HepG2 (cell line): ENCODE measurements around the gene PFDN1. TPM values are rescaled to one million over a fixed set of nuclear protein-coding genes. Genes with fewer than 3 reads are reported as not detected.

ENCODE experiments used
- GATAD1 ChIP-seq: IDR thresholded peaks from 2 replicates; pipeline ENCODE4 v1.6.1; 2016; ENCODE audit warnings: missing genetic modification reagents, missing compliant biosample characterization
- HNRNPK ChIP-seq: fragments of 200-400 bp; formaldehyde crosslinking; IDR thresholded peaks from 2 replicates; pipeline ENCODE4 v1.6.1; 2018; ENCODE audit warnings: low read length, low read depth, moderate library complexity, mild to moderate bottlenecking; ENCODE audit not compliant: poor library complexity, severe bottlenecking
- HOXA9 ChIP-seq: sonication (generic); formaldehyde crosslinking; IDR thresholded peaks from 2 replicates; pipeline ENCODE4 v1.8.1; 2022; ENCODE audit warnings: missing genetic modification reagents, mild to moderate bottlenecking, moderate library complexity, borderline replicate concordance
- JARID2 ChIP-seq: sonication (generic); formaldehyde crosslinking; IDR thresholded peaks from 2 replicates; pipeline ENCODE4 v1.8.1; 2023; ENCODE audit warnings: missing genetic modification reagents, inconsistent platforms; ENCODE audit not compliant: insufficient replicate concordance
- MTA1 ChIP-seq: sonication (generic); formaldehyde crosslinking; IDR thresholded peaks from 2 replicates; pipeline ENCODE4 v1.4.0; 2020; ENCODE audit warnings: missing genetic modification reagents, mild to moderate bottlenecking, borderline replicate concordance
- PAWR ChIP-seq: sonication (generic); formaldehyde crosslinking; IDR thresholded peaks from 2 replicates; pipeline ENCODE4 v1.4.0; 2020; ENCODE audit warnings: missing genetic modification reagents, mild to moderate bottlenecking, borderline replicate concordance
- PHF5A ChIP-seq: IDR thresholded peaks from one replicate; pipeline ENCODE4 v1.6.1; 2018; ENCODE audit warnings: low read depth, missing genetic modification reagents; ENCODE audit not compliant: unreplicated experiment
- POLR2G ChIP-seq: fragments of 200-400 bp; formaldehyde crosslinking; IDR thresholded peaks from 2 replicates; pipeline ENCODE4 v1.6.1; 2018; ENCODE audit warnings: mild to moderate bottlenecking, low read depth, low read length, moderate library complexity
- RAD21 ChIP-seq: fragments of 450-650 bp; formaldehyde crosslinking; IDR thresholded peaks from 2 replicates; pipeline ENCODE4 v1.5.0; 2020; ENCODE audit warnings: mild to moderate bottlenecking
- RARA ChIP-seq: IDR thresholded peaks from 2 replicates; pipeline ENCODE4 v1.6.1; 2016; ENCODE audit warnings: missing genetic modification reagents, missing compliant biosample characterization
- RCOR2 ChIP-seq: IDR thresholded peaks from 2 replicates; pipeline ENCODE4 v1.6.1; 2016; ENCODE audit warnings: missing biosample characterization, missing genetic modification reagents
- REXO4 ChIP-seq: sonication (generic); formaldehyde crosslinking; IDR thresholded peaks from 2 replicates; pipeline ENCODE4 v1.8.0; 2022; ENCODE audit warnings: missing genetic modification reagents, mild to moderate bottlenecking, borderline replicate concordance
- RFX5 ChIP-seq: IDR thresholded peaks from 2 replicates; pipeline ENCODE4 v1.6.1; 2011; ENCODE audit warnings: low read depth, low read length, improper control_type of control experiment
- SMAD3 ChIP-seq: sonication (generic); formaldehyde crosslinking; IDR thresholded peaks from 2 replicates; pipeline ENCODE4 v1.4.0; 2020; ENCODE audit warnings: missing genetic modification reagents
- SP5 ChIP-seq: IDR thresholded peaks from 2 replicates; pipeline ENCODE4 v1.6.1; 2016; ENCODE audit warnings: low read depth, borderline replicate concordance
- TAF15 ChIP-seq: fragments of 200-400 bp; formaldehyde crosslinking; IDR thresholded peaks from one replicate; pipeline ENCODE4 v1.6.1; 2018; ENCODE audit warnings: mild to moderate bottlenecking, low read depth, low read length; ENCODE audit not compliant: poor library complexity, severe bottlenecking
- TARDBP ChIP-seq: sonication (generic); formaldehyde crosslinking; IDR thresholded peaks from 2 replicates; pipeline ENCODE4 v1.8.0; 2022; ENCODE audit warnings: mild to moderate bottlenecking, missing genetic modification reagents
- TBL1XR1 ChIP-seq: fragments of 150-350 bp; IDR thresholded peaks from 2 replicates; pipeline ENCODE4 v1.6.1; 2014; ENCODE audit warnings: borderline replicate concordance, low read length; ENCODE audit not compliant: partially characterized antibody
- ZFP90 ChIP-seq: sonication (generic); formaldehyde crosslinking; IDR thresholded peaks from 2 replicates; pipeline ENCODE4 v1.8.0; 2022; ENCODE audit warnings: missing genetic modification reagents, mild to moderate bottlenecking, inconsistent platforms, borderline replicate concordance
- ZNF780A ChIP-seq: sonication (generic); formaldehyde crosslinking; IDR thresholded peaks from 2 replicates; pipeline ENCODE4 v1.8.0; 2022; ENCODE audit warnings: mild to moderate bottlenecking, missing genetic modification reagents, moderate library complexity
- polyA plus RNA-seq, 8 experiments: library from polyadenylated mRNA; depleted of rRNA in 3 of 8; stranded (reverse) in 7 of 8; unstranded in 1 of 8; fragments of >200 nt; fragmentation: Illumina TruSeq in 4 of 8; extraction: Trizol in 4 of 8; gene quantifications; 2 replicates each; pipeline versions ENCODE4 v1.2.1 to v1.2.3, GENCODE V29; 2011 to 2016; ENCODE audit warnings: low read depth in 4 of 8, missing spikeins in 1 of 8, mixed read lengths in 1 of 8; ENCODE audit not compliant: insufficient read depth in 1 of 8
- total RNA-seq, 5 experiments: library from RNA; depleted of rRNA; stranded (reverse); fragments of >200 nt; fragmentation: Illumina TruSeq; extraction: Trizol; gene quantifications; 2 replicates each; pipeline ENCODE4 v1.2.3, GENCODE V29; 2016; ENCODE audit warnings: low read depth in 1 of 5
- TF ChIP-seq, protein P1 (sequence below): sonication (generic); formaldehyde crosslinking; IDR thresholded peaks from 2 replicates; pipeline ENCODE4; 2020; ENCODE audit warnings: missing genetic modification reagents, mild to moderate bottlenecking, borderline replicate concordance
- TF ChIP-seq, protein P2 (sequence below): sonication (generic); formaldehyde crosslinking; IDR thresholded peaks from 2 replicates; pipeline ENCODE4 v1.5.0; 2020; ENCODE audit warnings: missing genetic modification reagents
- TF ChIP-seq, protein P3 (sequence below): sonication (generic); formaldehyde crosslinking; IDR thresholded peaks from 2 replicates; pipeline ENCODE4 v1.8.0; 2022; ENCODE audit warnings: mild to moderate bottlenecking, missing genetic modification reagents

PFDN1 gene
- total and polyA plus RNA-seq, 2 of the 13 experiments (the other 11 are each of a cell fraction or from before 2014, with no cell fraction given): 67.2 to 70.8 TPM

DNA sequence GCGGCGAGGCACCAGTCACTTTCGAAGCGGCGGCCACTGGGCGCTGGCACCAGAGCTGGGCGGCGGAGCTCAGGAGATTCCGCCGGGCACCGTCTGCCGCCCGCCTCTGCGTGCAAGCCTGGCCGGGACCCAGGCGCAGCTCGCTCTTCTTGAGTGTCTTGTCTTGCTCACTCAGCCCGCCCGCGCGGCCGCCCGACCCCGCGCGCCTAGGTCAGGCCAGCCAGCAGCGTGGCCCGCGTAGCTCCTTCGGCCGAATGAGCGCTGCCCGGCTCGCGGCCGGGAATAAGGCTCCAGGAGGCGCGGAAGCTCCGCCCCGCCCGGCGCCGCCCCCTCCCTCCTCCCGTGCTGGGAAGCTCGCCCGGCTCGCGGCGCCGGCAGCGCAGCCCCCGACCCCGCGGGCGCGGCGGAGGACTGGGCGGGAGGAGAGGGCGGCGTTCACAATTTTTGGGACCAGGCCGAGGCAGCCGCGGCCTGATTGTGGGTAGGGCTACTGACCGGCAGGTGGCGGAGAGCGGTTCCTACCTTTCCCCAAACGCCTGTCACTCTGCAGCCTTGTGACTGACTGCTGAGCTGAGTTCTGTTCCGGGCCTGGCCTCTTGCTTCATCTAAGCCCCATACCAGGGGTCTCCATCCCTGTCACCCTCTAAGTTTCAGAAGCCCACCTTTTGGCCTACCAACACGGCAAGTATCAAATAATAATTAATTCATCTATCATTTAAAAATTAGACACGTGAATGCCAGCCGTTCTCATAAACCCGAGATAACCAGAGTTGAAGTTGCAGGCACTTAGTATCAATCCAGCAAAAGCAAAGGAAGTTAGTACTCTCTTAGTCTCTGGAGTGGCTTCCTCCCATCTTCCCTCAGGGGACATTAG is 43.7 kb upstream of the PFDN1 start, which contains the start of gene HBEGF (continued):
- no peak for TF ChIP-seq REXO4 (CRISPR knock-in tag)
- TF ChIP-seq ZNF780A (CRISPR knock-in tag): no peak
- TF ChIP-seq TBL1XR1: no peak
- peak; percentile 35; the same call in 1 of the 2 replicates for TF ChIP-seq TARDBP (CRISPR knock-in tag)
- TF ChIP-seq HOXA9: no peak
- TF ChIP-seq RARA (CRISPR knock-in tag): no peak
- TF ChIP-seq, protein P1, sequence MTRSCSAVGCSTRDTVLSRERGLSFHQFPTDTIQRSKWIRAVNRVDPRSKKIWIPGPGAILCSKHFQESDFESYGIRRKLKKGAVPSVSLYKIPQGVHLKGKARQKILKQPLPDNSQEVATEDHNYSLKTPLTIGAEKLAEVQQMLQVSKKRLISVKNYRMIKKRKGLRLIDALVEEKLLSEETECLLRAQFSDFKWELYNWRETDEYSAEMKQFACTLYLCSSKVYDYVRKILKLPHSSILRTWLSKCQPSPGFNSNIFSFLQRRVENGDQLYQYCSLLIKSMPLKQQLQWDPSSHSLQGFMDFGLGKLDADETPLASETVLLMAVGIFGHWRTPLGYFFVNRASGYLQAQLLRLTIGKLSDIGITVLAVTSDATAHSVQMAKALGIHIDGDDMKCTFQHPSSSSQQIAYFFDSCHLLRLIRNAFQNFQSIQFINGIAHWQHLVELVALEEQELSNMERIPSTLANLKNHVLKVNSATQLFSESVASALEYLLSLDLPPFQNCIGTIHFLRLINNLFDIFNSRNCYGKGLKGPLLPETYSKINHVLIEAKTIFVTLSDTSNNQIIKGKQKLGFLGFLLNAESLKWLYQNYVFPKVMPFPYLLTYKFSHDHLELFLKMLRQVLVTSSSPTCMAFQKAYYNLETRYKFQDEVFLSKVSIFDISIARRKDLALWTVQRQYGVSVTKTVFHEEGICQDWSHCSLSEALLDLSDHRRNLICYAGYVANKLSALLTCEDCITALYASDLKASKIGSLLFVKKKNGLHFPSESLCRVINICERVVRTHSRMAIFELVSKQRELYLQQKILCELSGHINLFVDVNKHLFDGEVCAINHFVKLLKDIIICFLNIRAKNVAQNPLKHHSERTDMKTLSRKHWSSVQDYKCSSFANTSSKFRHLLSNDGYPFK (CRISPR knock-in tag): no peak
- TF ChIP-seq POLR2G: peak; percentile 88
- TF ChIP-seq GATAD1 (CRISPR knock-in tag): no peak
- TF ChIP-seq SMAD3 (CRISPR knock-in tag): no peak
- no peak for TF ChIP-seq HNRNPK
- TF ChIP-seq MTA1 (CRISPR knock-in tag): peak; percentile 52; the same call in 1 of the 2 replicates
- peak; percentile 40 for TF ChIP-seq PHF5A
- no peak for TF ChIP-seq ZFP90 (CRISPR knock-in tag)
- TF ChIP-seq TAF15: no peak
- TF ChIP-seq RFX5: no peak
- TF ChIP-seq, protein P2, sequence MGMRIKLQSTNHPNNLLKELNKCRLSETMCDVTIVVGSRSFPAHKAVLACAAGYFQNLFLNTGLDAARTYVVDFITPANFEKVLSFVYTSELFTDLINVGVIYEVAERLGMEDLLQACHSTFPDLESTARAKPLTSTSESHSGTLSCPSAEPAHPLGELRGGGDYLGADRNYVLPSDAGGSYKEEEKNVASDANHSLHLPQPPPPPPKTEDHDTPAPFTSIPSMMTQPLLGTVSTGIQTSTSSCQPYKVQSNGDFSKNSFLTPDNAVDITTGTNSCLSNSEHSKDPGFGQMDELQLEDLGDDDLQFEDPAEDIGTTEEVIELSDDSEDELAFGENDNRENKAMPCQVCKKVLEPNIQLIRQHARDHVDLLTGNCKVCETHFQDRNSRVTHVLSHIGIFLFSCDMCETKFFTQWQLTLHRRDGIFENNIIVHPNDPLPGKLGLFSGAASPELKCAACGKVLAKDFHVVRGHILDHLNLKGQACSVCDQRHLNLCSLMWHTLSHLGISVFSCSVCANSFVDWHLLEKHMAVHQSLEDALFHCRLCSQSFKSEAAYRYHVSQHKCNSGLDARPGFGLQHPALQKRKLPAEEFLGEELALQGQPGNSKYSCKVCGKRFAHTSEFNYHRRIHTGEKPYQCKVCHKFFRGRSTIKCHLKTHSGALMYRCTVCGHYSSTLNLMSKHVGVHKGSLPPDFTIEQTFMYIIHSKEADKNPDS (CRISPR knock-in tag): peak; percentile 26; the same call in 1 of the 2 replicates
- TF ChIP-seq SP5 (CRISPR knock-in tag): no peak
- TF ChIP-seq, protein P3, sequence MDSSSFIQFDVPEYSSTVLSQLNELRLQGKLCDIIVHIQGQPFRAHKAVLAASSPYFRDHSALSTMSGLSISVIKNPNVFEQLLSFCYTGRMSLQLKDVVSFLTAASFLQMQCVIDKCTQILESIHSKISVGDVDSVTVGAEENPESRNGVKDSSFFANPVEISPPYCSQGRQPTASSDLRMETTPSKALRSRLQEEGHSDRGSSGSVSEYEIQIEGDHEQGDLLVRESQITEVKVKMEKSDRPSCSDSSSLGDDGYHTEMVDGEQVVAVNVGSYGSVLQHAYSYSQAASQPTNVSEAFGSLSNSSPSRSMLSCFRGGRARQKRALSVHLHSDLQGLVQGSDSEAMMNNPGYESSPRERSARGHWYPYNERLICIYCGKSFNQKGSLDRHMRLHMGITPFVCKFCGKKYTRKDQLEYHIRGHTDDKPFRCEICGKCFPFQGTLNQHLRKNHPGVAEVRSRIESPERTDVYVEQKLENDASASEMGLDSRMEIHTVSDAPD (CRISPR knock-in tag): no peak
- 0 out of 2 replicates have a peak, but pooled peaks have one; percentile 32 for TF ChIP-seq RAD21 (CRISPR knock-in tag)
- TF ChIP-seq PAWR: no peak
- no peak for TF ChIP-seq RCOR2 (CRISPR knock-in tag)
- TF ChIP-seq JARID2 (CRISPR knock-in tag): peak; percentile 10
